ENCODE measurements around the gene CNTN1. TPM values are rescaled to one million over a fixed set of nuclear protein-coding genes. Genes with fewer than 3 reads are reported as not detected.
"Not testable (repeated sequence)": the region's sequence is repeated elsewhere in the genome, so short reads cannot be mapped to it uniquely, and the experiment has no call there.

CNTN1 gene
- total RNA-seq, 3 donors from 2014 or later (not counting 1 experiment from before 2014, with no cell fraction given) = not detected

GRCh38 chr12:40735551-40736230 is 43.5 kb downstream of the CNTN1 start:
- 71% methylated on average over 2 of the region's 3 CpGs for WGBS (ENCODE audit: insufficient coverage)

GRCh38 chr12:40737416-40737815 is 45.2 kb downstream of the CNTN1 start:
- H3K4me1 Mint-ChIP-seq; H3K4me3 Mint-ChIP-seq; DNase-seq; ATAC-seq; H3K4me1 ChIP-seq (ENCODE audit: control insufficient read depth, insufficient read depth, low read length); H3K36me3 ChIP-seq (ENCODE audit: control insufficient read depth, insufficient read depth, low read length); H3K27me3 Mint-ChIP-seq (ENCODE audit: low read depth in 2 of 2); H3K27ac ChIP-seq (ENCODE audit: low read length); H3K9me3 ChIP-seq (ENCODE audit: control insufficient read depth, insufficient read depth, low read length); H3K27me3 ChIP-seq (ENCODE audit: control insufficient read depth, insufficient read depth, low read length); H3K27ac Mint-ChIP-seq; H3K4me3 ChIP-seq (ENCODE audit: low read length); H3K36me3 Mint-ChIP-seq; intact Hi-C loops (cut with micrococcal nuclease): not testable (repeated sequence)
- peaks cover 3 to 10% of the 10 kb centered on the region in 2 donors for H3K9me3 Mint-ChIP-seq
- 99% methylated on average over 4 of the region's 4 CpGs for WGBS (ENCODE audit: insufficient coverage)

More at GRCh38 chr12:40735551-40736230, 43.5 kb downstream of the CNTN1 start:
- H3K4me1 ChIP-seq (ENCODE audit: control insufficient read depth, insufficient read depth, low read length) = no peaks in the 10 kb centered on the region
- DNase-seq = no peak
- Mint-ChIP-seq H3K27ac (no peak overlapping the region), H3K36me3 (no peaks in the 10 kb centered on the region), H3K4me3 (no peak overlapping the region), H3K9me3 (peaks cover 2 to 10% of the 10 kb centered on the region in 2 donors), H3K27me3 (ENCODE audit: low read depth in 2 of 2) (no peaks in the 10 kb centered on the region), H3K4me1 (no peaks in the 10 kb centered on the region)
- H3K4me3 ChIP-seq (ENCODE audit: low read length) = no peak overlapping the region
- intact Hi-C loops (cut with micrococcal nuclease) = no loop called here
- H3K36me3 ChIP-seq (ENCODE audit: control insufficient read depth, insufficient read depth, low read length) = no peaks in the 10 kb centered on the region
- H3K9me3 ChIP-seq (ENCODE audit: control insufficient read depth, insufficient read depth, low read length) = no peaks in the 10 kb centered on the region
- no peaks in the 10 kb centered on the region for H3K27me3 ChIP-seq (ENCODE audit: control insufficient read depth, insufficient read depth, low read length)
- ATAC-seq = no peak
- no peak overlapping the region for H3K27ac ChIP-seq (ENCODE audit: low read length)
- no peak for TF ChIP-seq CTCF (IDR thresholded peaks at IDR 0.05)

- DNase-seq (no peak), ATAC-seq (no peak)
- TF ChIP-seq CTCF (IDR thresholded peaks at IDR 0.05) = no peak
- Mint-ChIP-seq H3K27me3 (ENCODE audit: low read depth in 2 of 2) (no peaks in the 10 kb centered on the region), H3K9me3 (peaks cover 9 to 21% of the 10 kb centered on the region in 2 donors), H3K4me3 (no peak overlapping the region), H3K27ac (no peak overlapping the region), H3K36me3 (no peaks in the 10 kb centered on the region), H3K4me1 (no peaks in the 10 kb centered on the region)
- intact Hi-C loops (cut with micrococcal nuclease) = no loop called here
- Histone ChIP-seq H3K4me3 (ENCODE audit: low read length) (no peak overlapping the region), H3K27me3 (ENCODE audit: control insufficient read depth, insufficient read depth, low read length) (no peaks in the 10 kb centered on the region), H3K9me3 (ENCODE audit: control insufficient read depth, insufficient read depth, low read length) (no peaks in the 10 kb centered on the region), H3K27ac (ENCODE audit: low read length) (no peak overlapping the region), H3K36me3 (ENCODE audit: control insufficient read depth, insufficient read depth, low read length) (no peaks in the 10 kb centered on the region), H3K4me1 (ENCODE audit: control insufficient read depth, insufficient read depth, low read length) (no peaks in the 10 kb centered on the region)
Observed at GRCh38 chr12:40738856-40739255, 46.6 kb downstream of the CNTN1 start.

GRCh38 chr12:40742041-40742440 is 49.8 kb downstream of the CNTN1 start:
- no peaks in the 10 kb centered on the region for H3K4me1 ChIP-seq (ENCODE audit: control insufficient read depth, insufficient read depth, low read length)
- Mint-ChIP-seq H3K9me3 (peaks cover 9 to 23% of the 10 kb centered on the region in 2 donors), H3K4me1 (no peaks in the 10 kb centered on the region), H3K27me3 (ENCODE audit: low read depth in 2 of 2) (no peaks in the 10 kb centered on the region), H3K27ac (no peak overlapping the region), H3K4me3 (no peak overlapping the region), H3K36me3 (no peaks in the 10 kb centered on the region)
- no peaks in the 10 kb centered on the region for H3K9me3 ChIP-seq (ENCODE audit: control insufficient read depth, insufficient read depth, low read length)
- intact Hi-C loops (cut with micrococcal nuclease) = no loop called here
- H3K36me3 ChIP-seq (ENCODE audit: control insufficient read depth, insufficient read depth, low read length) = no peaks in the 10 kb centered on the region
- no peak for ATAC-seq
- H3K4me3 ChIP-seq (ENCODE audit: low read length) = no peak overlapping the region
- no peak overlapping the region for H3K27ac ChIP-seq (ENCODE audit: low read length)
- no peak for TF ChIP-seq CTCF (IDR thresholded peaks at IDR 0.05)
- 88% methylated on average over 1 of the region's 2 CpGs for WGBS (ENCODE audit: insufficient coverage)
- DNase-seq = no peak
- H3K27me3 ChIP-seq (ENCODE audit: control insufficient read depth, insufficient read depth, low read length) = no peaks in the 10 kb centered on the region
